Vagina (tissue), 2 donors: ENCODE data around the gene C3orf20.

Source experiments
- POLR2A ChIP-seq, 2 donors: fragments of 450-650 bp; IDR thresholded peaks; one replicate each; pipeline ENCODE4 v1.6.1; 2017; ENCODE audit warnings: antibody characterized with exemption in 2 of 2, mild to moderate bottlenecking in 2 of 2, moderate library complexity in 2 of 2
- POLR2AphosphoS5 ChIP-seq, 2 donors: sonication (generic); formaldehyde crosslinking; IDR thresholded peaks; one replicate each; pipeline ENCODE4 v1.9.0; 2017; ENCODE audit warnings: antibody characterized with exemption in 2 of 2, mild to moderate bottlenecking in 2 of 2, low read depth in 1 of 2; ENCODE audit not compliant: insufficient read depth in 1 of 2
- TF ChIP-seq, protein P1 (sequence below), 3 experiments: fragments of 450-650 bp in 2 of 3; fragments of 200-600 bp in 1 of 3; sonication (generic) in 1 of 3; IDR thresholded peaks; one replicate each; pipeline ENCODE4 v1.5.1; 2017 to 2019; ENCODE audit warnings: antibody characterized with exemption in 3 of 3, mild to moderate bottlenecking in 2 of 3, moderate library complexity in 2 of 3

DNA sequence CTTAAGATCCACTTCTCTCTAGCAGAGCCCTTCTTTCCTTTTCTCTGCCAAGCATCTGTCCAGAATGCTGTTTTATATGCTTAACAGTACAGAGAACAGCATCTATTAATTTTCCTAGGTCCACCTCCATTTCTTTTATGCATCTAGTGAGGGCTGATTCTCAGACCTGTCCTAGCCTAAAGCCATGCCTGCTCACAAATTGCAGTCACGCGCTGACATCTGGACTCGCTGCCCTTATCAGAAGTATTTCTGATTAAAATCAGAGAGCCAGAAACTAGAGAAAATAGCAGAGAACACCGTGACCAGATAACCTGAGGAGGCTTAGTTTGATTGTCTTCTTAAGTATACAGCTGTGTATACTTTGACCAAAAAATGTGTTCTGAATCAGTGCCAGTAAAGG lies 1.9 kb downstream of the C3orf20 start:
- no peak for TF ChIP-seq POLR2AphosphoS5 (IDR thresholded peaks at IDR 0.05; ENCODE audit: insufficient read depth in 1 of 2, low read depth in 1 of 2)
- TF ChIP-seq, protein P1, sequence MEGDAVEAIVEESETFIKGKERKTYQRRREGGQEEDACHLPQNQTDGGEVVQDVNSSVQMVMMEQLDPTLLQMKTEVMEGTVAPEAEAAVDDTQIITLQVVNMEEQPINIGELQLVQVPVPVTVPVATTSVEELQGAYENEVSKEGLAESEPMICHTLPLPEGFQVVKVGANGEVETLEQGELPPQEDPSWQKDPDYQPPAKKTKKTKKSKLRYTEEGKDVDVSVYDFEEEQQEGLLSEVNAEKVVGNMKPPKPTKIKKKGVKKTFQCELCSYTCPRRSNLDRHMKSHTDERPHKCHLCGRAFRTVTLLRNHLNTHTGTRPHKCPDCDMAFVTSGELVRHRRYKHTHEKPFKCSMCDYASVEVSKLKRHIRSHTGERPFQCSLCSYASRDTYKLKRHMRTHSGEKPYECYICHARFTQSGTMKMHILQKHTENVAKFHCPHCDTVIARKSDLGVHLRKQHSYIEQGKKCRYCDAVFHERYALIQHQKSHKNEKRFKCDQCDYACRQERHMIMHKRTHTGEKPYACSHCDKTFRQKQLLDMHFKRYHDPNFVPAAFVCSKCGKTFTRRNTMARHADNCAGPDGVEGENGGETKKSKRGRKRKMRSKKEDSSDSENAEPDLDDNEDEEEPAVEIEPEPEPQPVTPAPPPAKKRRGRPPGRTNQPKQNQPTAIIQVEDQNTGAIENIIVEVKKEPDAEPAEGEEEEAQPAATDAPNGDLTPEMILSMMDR (IDR thresholded peaks at IDR 0.05), result no peak
- TF ChIP-seq POLR2A (IDR thresholded peaks at IDR 0.05), result no peak
